ENCODE data around the gene RASAL2.

DNA sequence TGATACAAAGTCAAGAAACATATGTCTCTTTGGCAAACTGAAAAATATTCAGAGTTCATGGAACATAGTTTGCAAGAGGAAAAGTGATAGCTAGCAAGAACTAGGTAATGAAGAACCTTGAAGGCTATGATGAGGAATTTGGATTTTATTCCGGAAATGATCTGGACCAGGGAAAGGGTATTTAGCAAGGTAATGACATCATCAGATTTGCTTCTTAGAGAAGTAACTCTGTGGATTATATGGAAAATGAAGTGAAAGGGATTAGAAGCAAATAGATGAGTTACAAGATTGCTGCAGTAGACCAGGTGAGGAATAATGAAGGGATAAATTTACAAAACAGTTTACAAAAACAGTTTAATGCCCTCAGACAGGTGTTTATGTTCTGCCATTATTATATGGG lies 197.3 kb downstream of the RASAL2 start:
- TF ChIP-seq POLR2AphosphoS5 (IDR thresholded peaks at IDR 0.05) = no peak
- TF ChIP-seq, protein P1, sequence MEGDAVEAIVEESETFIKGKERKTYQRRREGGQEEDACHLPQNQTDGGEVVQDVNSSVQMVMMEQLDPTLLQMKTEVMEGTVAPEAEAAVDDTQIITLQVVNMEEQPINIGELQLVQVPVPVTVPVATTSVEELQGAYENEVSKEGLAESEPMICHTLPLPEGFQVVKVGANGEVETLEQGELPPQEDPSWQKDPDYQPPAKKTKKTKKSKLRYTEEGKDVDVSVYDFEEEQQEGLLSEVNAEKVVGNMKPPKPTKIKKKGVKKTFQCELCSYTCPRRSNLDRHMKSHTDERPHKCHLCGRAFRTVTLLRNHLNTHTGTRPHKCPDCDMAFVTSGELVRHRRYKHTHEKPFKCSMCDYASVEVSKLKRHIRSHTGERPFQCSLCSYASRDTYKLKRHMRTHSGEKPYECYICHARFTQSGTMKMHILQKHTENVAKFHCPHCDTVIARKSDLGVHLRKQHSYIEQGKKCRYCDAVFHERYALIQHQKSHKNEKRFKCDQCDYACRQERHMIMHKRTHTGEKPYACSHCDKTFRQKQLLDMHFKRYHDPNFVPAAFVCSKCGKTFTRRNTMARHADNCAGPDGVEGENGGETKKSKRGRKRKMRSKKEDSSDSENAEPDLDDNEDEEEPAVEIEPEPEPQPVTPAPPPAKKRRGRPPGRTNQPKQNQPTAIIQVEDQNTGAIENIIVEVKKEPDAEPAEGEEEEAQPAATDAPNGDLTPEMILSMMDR (IDR thresholded peaks at IDR 0.05 in 8 of 11, conservative IDR thresholded peaks at IDR 0.05 in 3 of 11) = no peak
- no peak for TF ChIP-seq POLR2A (IDR thresholded peaks at IDR 0.05)

All from spleen (tissue), 7 donors.